Lower lobe of right lung (tissue), 2 donors: Measurements from ENCODE around the gene SOX9. TPM values are rescaled to one million over a fixed set of nuclear protein-coding genes. Genes with fewer than 3 reads are reported as not detected.

Experiments used
- ATAC-seq, 2 donors: fragments of 200-7000 bp; cut with Tn5 transposase; one replicate each; pipeline ENCODE4 v1.9.1; 2020 to 2022; ENCODE audit warnings: mild to moderate bottlenecking in 2 of 2, moderate library complexity in 2 of 2
- DNase-seq: peaks from one replicate; pipeline ENCODE4 v3.0.0-alpha.2; 2020
- H3K27ac ChIP-seq: fragments of 200-600 bp; one replicate; pipeline ENCODE4 v1.8.0; 2022
- H3K27me3 ChIP-seq: fragments of 200-600 bp; one replicate; pipeline ENCODE4 v1.8.0; 2022; ENCODE audit warnings: low read depth
- H3K36me3 ChIP-seq: fragments of 200-600 bp; one replicate; pipeline ENCODE4 v1.8.0; 2022; ENCODE audit warnings: mild to moderate bottlenecking
- H3K4me1 ChIP-seq: fragments of 200-600 bp; one replicate; pipeline ENCODE4 v1.8.0; 2022
- H3K4me3 ChIP-seq: fragments of 200-600 bp; one replicate; pipeline ENCODE4 v1.8.0; 2022; ENCODE audit warnings: mild to moderate bottlenecking
- H3K9me3 ChIP-seq: fragments of 200-600 bp; one replicate; pipeline ENCODE4 v1.8.0; 2022
- CTCF ChIP-seq: fragments of 200-600 bp; IDR thresholded peaks from one replicate; pipeline ENCODE4 v1.8.0; 2022; ENCODE audit warnings: antibody characterized with exemption, mild to moderate bottlenecking
- intact Hi-C: fragments of 100-400 bp; cut with DNase I; formaldehyde crosslinking; loops from one replicate; pipeline ENCODE4 v1.11.0; 2022
- total RNA-seq: library from RNA; stranded (reverse); fragmentation: NEBNext Ultra II Directional; extraction: Animal tissue kit (Norgen Biotek cat#: 25700); gene quantifications from one replicate; pipeline ENCODE4 v1.2.1, GENCODE V29; 2021
- donor health status: DM: no; HTN: yes; CAD: no; lungs with severe emphysema.

SOX9 gene
- total RNA-seq, 1 donor from 2014 or later, result 4.3 TPM

GRCh38 chr17:72173499-72174116 lies 52.8 kb downstream of the SOX9 start:
- Histone ChIP-seq H3K4me3 (no peak overlapping the region), H3K36me3 (no peaks in the 10 kb centered on the region), H3K9me3 (no peaks in the 10 kb centered on the region), H3K4me1 (no peaks in the 10 kb centered on the region), H3K27ac (no peak overlapping the region), H3K27me3 (no peaks in the 10 kb centered on the region)
- intact Hi-C loops, result no loop called here
- no peak for DNase-seq
- TF ChIP-seq CTCF, result no peak
- ATAC-seq, result peak in 1 of 2 donors; percentile 34

GRCh38 chr17:72175263-72175662 lies 54.4 kb downstream of the SOX9 start:
- intact Hi-C loops, result no loop called here
- H3K4me3 ChIP-seq, result no peak overlapping the region
- ATAC-seq (no peak), DNase-seq (no peak)
- no peaks in the 10 kb centered on the region for H3K4me1 ChIP-seq
- TF ChIP-seq CTCF, result no peak
- no peaks in the 10 kb centered on the region for H3K36me3 ChIP-seq
- H3K27ac ChIP-seq, result no peak overlapping the region
- H3K27me3 ChIP-seq, result no peaks in the 10 kb centered on the region
- no peaks in the 10 kb centered on the region for H3K9me3 ChIP-seq
